HG03108 (cell line): Measurements from ENCODE around the gene SLC39A9.
A peak's percentile ranks its signal among the peaks of the same experiment; 100 is the strongest.
"Not testable (repeated sequence)": the region's sequence is repeated elsewhere in the genome, so short reads cannot be mapped to it uniquely, and the experiment has no call there.

ENCODE experiments used
- ATAC-seq: cut with Tn5 transposase; IDR thresholded peaks from one replicate; pipeline ENCODE4 v1.9.1; 2021; ENCODE audit warnings: moderate library complexity; ENCODE audit not compliant: unreplicated experiment

SLC39A9 gene

DNA sequence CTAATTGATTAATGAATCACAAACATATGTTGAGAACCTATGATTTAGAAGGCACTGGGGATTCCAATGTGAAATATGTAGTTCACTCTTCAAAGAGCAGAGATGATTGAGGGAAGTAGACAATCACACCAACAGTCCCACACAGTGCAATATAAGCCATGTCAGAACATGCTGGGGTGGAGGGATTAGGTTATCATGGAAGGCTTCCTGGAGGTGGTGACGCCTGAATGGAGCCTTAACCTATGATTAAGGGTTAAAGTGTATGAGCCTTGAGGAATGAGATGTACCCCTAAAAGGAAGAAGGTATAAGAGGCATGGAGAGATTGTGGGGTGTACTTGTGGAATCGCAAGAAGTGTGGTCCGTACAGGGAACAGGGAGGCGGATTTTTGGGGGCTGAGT, 31.7 kb upstream of the SLC39A9 start:
- ATAC-seq = no peak

DNA sequence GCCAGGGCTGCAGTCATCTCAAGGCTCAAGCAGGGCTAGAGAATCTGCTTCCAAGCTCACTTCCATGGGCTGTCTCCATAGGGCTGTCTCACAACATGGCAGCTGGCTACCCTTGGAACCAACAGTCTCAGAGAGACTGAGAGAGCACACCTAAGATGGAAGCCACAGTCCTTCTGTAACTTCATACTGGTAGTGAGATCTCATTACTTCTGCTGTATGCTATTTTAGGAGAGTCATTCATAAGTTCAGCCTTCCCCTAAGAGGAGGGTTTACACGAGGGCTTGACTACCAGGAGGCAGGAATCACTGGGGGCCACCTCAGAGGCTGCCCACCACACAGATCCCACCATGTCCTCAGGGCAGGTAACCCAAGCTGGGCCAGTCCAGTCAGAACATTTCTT, 30.1 kb upstream of the SLC39A9 start:
- ATAC-seq = no peak

DNA sequence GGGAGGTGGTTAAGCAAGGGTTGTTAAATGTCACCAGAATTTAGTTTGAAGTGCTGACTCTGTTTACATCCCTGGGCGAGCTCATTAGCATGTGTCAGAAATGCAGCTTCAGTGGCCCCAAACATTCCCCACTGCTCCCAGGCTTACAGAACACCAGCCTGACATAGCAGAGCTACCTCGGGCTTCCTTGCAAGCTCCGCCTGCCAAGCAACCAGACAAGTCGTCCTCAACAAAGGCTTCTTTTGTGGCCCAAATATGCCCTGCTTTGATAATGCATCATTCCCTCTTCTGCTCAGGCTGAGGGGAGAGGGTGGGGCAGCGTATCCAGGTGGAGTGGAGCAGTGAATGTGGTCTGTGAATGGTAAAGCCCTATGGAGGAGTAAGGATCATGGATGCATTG, 28.4 kb upstream of the SLC39A9 start:
- ATAC-seq = no peak

DNA sequence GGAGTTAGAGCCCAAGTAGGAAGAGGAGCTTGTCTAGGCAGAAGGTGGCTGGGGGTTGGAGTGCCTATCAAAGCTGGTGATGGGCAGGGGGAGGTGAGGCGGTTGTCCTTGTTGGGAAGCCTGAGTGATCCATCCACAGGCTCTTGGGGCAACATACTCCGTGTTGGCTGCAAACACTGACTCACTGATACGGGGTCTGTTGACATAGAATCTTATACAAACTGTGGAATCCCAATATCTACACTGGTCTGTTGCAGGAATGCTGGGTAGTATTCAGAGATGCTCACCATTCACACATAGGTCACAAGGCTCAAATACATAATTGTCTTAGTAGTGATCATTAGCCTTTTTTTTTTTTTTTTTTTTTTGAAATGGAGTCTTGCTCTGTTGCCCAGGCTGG, 26.3 kb upstream of the SLC39A9 start:
- no peak for ATAC-seq

DNA sequence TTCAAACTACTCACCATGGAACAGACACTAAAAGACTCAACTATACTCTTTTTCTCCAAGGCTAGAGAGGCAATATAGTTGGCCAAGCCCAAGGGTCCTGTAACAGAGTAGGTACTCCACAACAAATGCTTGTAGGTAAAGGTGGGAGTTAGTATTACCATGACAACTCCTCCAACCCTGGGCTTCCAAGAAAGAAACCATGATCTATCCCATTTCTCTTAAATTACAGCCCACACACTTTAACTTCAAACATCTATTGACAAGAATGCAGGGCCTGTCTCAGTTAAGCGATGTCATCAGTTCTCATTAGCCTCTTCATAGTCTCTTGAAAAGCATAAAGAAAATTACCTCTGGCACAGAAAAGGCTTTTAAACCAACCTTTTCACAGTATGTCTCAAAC, 25.4 kb upstream of the SLC39A9 start:
- ATAC-seq = no peak

DNA sequence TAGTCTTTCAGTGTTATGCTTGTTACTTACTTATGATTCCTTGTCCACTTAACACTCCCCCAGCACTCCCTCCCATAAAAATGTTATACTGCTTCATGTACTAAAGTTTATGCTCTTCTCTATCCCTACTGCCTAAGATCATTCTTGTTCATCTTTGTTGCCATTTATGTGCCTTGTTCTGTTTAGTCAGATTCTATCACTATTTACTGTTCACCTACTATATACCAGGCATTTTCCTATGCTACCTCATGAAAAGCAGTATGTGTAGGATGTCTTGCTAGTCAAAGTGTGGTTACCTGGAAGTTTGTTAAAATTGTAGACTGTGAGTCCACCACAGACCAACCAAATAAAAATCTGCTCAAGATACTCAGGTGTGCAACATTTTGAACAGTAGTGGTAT, 24.3 kb upstream of the SLC39A9 start:
- ATAC-seq = no peak

DNA sequence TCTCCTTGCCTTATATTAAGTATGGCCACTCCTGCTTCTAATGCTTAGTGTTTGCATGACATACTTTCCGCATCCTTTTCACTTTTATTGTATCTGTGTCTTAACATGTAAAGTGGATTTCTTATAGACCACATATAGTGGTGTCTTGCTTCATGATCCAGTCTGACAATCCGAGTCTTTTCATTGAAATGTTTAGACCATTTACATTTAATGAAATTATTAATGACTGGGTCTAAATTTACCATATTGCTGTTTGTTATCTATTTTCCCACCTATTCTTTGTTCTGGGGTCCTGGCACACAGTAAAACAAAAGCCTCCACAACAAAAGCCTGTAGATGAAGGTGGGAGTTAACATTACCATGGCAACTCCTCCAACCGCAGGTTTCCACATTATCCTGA, 23.3 kb upstream of the SLC39A9 start:
- ATAC-seq = no peak

DNA sequence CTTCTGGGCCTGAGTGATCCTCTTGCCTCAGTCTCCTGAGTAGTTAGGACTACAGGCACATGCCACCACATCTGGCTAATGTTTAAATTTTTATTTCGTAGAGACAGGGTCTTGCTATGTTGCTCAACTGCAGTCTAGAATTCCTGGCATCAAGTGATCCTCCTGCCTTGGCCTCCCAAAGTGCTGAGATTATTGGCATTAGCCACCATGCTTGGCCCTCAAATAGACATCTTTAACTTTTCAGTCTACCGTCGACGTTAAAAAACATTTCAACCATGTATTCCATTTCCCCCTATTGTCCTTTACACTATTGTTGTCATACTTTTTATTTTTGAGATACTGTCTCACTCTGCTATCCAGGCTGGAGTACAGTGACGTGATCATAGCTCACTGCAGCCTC, 22.8 kb upstream of the SLC39A9 start:
- no peak for ATAC-seq

DNA sequence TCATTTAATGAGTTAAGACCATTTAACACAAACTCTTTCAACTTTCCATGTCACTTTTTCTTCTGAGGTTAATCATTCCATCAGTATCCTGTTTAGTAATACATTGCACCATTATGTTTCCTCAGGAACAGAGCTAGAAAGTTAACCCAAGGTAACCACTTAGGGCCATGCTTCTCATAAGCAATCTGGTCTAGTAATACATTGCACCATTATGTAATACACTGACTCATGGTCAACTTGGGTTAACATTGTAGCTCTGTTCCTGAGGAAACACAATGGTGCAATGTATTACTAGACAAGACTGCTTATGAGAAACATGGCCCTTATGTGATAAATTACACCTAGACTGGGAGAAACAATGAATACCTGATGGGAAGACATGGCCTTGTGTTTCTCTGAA, 22.1 kb upstream of the SLC39A9 start:
- ATAC-seq = no peak

DNA sequence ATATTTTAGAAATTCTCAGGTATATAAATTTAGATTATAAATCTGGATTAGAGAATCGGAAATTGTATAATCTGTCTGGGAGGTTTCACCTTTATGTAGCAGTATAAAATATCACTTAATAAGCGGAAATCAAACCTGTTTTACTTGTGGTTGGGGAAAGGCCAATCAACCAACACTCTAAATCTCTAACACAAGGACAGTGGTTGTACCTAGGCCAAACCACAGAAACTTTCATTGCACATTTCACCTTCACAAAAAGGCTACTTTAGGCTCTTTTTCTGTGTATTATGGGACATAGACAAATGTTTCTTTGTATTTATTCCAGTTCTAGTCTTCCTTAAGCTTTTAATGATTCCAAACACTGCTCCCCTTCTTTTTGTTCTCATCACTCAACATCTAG, 20.2 kb upstream of the SLC39A9 start:
- ATAC-seq = no peak

DNA sequence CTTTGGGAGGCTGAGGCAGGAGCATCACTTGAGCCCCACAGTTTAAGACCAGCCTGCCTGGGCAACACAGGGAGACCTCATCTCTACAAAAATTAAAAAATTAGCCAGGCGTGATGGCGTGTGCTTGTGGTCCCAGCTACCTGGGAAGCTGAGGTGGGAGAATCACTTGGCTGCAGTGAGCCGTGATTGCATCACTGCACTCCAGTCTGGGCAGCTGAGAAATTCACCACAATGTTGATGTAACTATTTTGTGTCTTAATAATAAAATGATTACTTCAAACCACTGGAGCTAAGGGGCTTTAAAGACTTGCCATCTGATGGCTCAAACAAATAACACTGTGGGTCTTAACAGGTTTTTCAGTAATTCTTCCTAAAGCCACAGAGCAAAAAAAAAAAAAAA, 11.2 kb upstream of the SLC39A9 start:
- no peak for ATAC-seq

DNA sequence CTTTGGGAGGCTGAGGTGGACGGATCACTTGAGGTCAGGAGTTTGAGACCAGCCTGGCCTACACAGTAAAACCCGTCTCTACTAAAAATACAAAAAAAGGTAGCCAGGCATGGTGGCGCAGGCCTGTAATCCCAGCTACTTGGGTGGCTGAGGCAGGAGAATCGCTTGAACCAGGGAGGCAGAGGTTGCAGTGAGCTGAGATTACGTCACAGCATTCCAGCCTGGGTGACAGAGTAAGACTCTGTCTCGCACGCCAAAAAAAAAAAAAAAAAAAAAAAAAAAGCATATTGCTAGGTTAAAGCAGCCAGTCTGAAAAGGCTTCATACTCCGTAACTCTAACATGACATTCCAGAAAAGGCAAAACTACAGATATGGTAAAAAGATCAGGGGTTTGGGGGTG, 7.1 kb upstream of the SLC39A9 start:
- ATAC-seq = not testable (repeated sequence)

DNA sequence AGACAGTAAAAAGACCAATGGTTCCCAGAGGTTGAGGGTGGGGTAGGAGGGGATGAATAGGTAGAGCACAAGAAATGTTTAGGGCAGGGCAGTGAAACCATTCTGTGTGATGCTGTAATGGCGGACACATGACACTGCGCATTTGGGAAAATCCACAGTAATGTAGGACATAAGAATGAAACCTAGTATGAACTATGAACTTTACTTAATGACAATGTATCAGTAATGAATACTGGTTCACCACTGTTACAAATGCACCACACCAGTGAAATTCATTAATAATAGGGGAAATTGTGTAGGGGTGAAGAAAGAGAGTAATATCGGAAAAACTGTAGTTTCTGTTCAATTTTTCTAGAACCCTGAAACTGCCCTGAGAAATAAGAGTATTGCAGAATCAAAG, 6.0 kb upstream of the SLC39A9 start:
- no peak for ATAC-seq

DNA sequence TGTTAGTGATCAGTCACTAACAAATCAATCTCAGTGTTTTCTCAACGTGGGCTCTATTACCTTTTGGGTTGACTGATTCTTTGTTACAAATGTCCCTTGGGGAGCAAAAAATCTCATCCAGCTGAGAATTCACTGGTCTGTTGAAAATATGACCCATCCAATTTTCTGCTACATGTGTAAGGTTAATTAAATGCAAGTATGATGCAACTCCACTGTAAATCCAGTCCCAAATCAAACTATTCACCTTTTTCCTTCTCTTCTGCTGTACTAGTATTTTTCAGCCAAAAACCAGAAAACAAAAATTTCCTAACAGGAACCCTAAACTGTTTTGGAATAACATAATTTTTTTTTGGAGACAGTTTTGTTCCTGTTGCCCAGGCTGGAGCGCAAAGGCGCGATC, 2.6 kb upstream of the SLC39A9 start:
- ATAC-seq = no peak

DNA sequence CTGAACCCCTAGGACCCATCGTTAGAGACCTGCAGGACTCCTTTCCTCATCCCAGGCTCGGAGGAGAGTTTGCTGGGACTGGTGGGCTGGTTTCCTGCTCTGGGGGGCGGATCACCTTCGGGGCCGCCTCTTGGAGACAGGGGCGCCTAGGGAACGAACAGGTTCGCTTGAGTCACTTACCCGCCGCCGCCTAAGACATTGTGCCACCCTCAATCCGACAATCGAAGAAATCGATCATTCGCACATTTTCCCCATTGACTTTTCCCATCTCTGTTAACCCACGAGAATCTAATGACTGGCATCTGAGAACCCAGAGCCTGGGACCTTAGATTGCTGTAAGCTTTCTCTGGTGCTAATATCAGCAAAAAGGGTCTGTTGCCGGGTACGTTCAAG, 322 bp downstream of the SLC39A9 start:
- peak; percentile 4 for ATAC-seq

DNA sequence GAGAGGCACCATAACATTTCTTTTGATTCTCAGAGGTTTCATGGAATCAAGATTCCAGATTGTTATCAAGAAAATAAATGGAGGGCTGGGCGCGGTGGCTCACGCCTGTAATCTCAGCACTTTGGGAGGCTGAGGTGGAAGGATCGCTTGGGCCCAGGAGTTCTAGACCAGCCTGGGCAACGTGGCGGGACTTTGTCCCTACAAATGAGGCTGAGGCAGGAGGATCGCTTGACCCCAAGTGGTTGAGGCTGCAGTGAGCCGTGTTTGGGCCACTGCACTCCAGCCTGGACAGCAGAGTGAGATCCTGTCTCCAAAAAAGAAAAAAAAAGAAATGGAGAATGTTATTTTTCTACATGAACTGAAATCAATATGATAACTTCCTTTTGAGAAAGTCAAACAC, 1.3 kb downstream of the SLC39A9 start:
- no peak for ATAC-seq

DNA sequence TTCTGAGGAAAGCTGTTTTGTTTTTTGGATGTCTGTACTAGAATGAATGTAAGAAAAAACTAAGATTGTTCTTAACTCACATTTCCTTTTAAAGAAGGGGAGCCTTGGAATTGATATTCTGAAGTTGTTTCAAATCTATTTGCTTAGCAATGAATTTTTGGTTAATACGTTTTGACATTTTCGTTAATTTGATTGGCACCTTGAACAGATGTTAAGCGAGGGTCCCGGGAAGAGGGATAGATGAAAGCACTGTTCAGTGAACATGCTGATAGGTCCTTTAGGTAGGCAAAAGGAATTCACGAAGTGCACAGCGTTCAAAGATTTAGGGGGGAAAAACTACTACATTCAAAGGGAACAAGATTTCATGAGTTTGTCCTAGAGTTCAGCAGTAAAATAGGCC, 1.7 kb downstream of the SLC39A9 start:
- ATAC-seq = no peak

DNA sequence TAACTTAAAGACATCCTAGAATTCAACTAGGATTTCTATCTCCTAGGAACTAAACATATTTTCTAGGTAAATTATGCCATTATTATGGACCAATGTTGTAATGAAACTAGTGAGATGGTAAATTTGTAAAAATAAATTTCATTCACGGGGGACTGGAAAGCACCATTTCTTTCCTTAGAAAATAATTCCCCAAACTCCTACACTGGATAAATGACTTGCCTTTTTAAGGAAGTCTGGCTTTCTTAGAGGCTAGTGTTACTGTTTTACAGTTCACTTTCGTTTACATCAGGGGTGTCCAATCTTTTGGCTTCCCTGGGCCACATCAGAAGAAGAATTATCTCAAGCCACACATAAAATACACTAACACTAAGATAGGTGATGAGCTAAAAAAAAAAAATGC, 3.3 kb downstream of the SLC39A9 start:
- ATAC-seq = no peak

DNA sequence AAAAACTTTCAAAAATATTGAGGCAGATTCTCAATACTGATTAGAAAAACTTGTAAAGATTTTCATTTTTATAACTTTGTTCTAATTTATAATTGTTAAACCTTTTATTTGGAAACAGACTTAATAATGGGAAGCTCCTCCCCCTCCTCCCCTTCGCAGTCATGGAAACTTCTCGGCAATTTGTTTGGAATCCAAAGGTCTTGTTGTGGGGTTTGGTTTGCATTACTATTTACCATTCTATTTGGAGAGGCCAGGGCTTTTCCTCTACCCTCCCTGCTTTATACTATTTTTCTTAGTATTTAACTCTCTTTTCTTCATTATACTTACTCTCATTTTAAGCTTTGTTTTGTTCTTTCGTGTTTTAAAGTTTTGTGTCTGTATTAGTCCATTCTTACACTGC, 6.0 kb downstream of the SLC39A9 start:
- ATAC-seq = no peak

DNA sequence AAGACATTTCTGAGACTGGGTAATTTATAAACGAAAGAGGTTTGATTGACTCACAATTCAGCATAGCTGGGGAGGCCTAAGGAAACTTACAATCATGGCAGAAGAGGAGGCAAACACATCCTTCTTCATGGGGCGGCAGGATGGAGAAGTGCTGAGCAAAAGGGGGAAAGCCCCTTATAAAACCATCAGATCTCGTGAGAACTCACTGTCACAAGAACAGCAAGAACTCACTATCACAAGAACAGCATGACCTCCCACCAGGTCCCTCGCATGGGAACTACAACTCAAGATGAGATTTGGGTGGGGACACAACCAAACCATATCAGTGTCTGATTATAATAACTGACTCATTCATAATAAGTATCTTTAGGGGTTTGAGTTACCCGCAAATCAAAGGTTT, 6.4 kb downstream of the SLC39A9 start:
- no peak for ATAC-seq

DNA sequence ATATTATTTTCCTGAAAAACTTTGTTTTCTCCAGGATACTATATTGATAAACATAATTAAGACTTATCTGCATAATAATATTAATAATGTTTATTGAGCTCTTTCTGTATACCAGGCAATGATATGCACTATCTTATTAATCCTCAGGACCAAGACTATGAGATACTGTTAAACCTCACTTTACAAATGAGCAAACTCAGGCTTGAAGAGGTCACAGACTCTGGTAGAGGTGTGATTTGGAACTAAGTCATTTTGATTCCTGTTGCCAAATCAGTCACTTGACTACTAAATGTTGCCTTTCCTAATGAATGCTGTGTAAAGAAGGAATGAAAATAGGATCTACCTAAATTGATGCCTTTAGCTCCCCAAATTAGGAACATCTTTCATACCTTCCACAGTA, 7.3 kb downstream of the SLC39A9 start:
- no peak for ATAC-seq

DNA sequence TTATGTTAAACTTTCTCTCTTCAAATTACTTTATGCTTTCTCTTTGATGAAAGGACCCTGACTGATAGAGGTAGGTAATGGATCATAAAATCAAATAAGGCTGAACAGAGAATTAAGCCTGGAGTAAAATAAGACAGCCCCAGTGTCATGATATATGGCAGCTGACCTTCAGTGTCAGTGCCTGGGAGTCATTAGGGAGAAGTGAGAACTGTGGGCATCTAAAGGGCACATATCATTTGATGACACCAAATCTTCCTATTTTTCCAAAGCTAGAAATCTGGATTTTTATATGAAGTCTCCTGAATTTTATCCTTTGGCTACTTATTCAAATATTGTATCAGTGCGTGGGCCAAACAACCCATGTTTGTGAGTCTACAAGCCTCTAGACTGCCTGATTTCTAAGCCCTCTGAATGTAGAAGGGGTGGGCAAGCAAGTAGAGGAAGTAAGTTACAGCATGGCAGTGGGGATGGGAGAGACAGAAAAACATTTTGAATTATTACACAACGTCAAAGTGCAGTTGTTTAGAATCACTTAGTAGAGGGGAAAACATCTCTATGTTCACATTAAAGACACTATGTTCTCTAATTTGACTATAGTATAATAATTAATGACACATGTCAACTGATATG, 10.0 kb downstream of the SLC39A9 start:
- no peak for ATAC-seq

DNA sequence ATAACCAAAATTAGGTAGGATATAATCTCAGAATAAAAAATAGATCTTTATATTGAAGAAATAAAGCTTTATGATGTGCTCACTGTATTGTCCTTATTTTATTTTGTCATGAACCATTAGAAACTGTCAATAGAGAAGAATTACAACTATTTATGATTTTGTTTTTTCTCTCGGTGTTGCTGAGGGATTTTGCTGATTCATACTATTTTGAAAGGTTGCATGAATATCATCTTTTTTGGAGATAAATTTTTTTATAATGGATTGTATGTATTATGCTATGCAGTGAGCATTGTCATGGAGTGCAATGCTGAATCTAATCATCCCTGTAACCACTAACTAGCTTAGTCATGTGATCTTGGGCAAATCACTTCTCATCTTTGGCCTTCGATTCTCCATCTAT, 15.0 kb downstream of the SLC39A9 start:
- no peak for ATAC-seq

DNA sequence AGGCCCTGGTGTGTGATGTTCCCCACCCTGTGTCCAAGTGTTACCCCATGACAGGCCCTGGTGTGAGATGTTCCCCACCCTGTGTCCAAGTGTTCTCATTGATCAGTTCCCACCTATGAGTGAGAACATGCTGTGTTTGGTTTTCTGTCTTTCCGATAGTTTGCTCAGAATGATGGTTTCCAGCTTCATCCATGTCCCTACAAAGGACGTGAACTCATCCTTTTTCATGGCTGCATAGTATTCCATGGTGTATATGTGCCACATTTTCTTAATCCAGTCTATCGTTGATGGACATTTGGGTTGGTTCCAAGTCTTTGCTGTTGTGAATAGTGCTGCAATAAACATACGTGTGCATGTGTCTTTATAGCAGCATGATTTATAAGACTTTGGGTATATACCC, 17.6 kb downstream of the SLC39A9 start:
- ATAC-seq = not testable (repeated sequence)
